Caco-2 (cell line): ENCODE results near the gene RALGAPA2. TPM values are rescaled to one million over a fixed set of nuclear protein-coding genes. Genes with fewer than 3 reads are reported as not detected.

Experiments used
- BruUV-seq: library from RNA; stranded (reverse); fragments of 400-500 nt; replicated peaks from 2 replicates; lab custom pipeline; 2021; lab: Mats Ljungman, UMichigan
- CTCF ChIA-PET: fragments of 300-600 bp; sonication (Branson Sonifier 250); formaldehyde crosslinking; loops from one replicate; lab custom pipeline; 2022; ENCODE audit warnings: antibody characterized with exemption; lab: Charles Lee
- POLR2A ChIA-PET: fragments of 300-600 bp; sonication (Branson Sonifier 250); formaldehyde crosslinking; loops from one replicate; lab custom pipeline; 2022; ENCODE audit warnings: antibody characterized with exemption; lab: Charles Lee
- DNase-seq, 2 experiments: peaks; one replicate each; pipeline versions ENCODE4 v3.0.0 to v3.0.0-alpha.2; 2020 to 2022
- H3K27me3 ChIP-seq: replicated peaks from 2 replicates; pipeline ENCODE4 v1.6.0; 2011; ENCODE audit warnings: low read length; ENCODE audit not compliant: control insufficient read depth, insufficient read depth
- H3K36me3 ChIP-seq: 2 replicates; pipeline ENCODE4 v1.5.1; 2011; ENCODE audit warnings: low read length; ENCODE audit not compliant: control insufficient read depth, insufficient read depth
- H3K4me1 ChIP-seq: fragments of 250-450 bp; sonication (Bioruptor Pico); 2 replicates; pipeline ENCODE4 v1.5.1; 2020; ENCODE audit warnings: mild to moderate bottlenecking
- H3K4me3 ChIP-seq: 2 replicates; pipeline ENCODE4 v1.5.1; 2011; ENCODE audit warnings: low read depth, mild to moderate bottlenecking, control low read depth, low read length
- H3K9me3 ChIP-seq: fragments of 250-450 bp; sonication (Bioruptor Pico); 2 replicates; pipeline ENCODE4 v1.5.1; 2020; ENCODE audit warnings: mild to moderate bottlenecking, moderate library complexity
- H3K27ac Mint-ChIP-seq: one replicate; pipeline ENCODE4 v1.8.0; 2022; ENCODE audit warnings: mixed read lengths; ENCODE audit not compliant: unreplicated experiment
- H3K27me3 Mint-ChIP-seq: one replicate; pipeline ENCODE4 v1.8.0; 2022; ENCODE audit warnings: mixed read lengths; ENCODE audit not compliant: insufficient read depth, unreplicated experiment
- H3K36me3 Mint-ChIP-seq: one replicate; pipeline ENCODE4 v1.8.0; 2022; ENCODE audit warnings: mild to moderate bottlenecking, mixed read lengths; ENCODE audit not compliant: insufficient read depth, unreplicated experiment
- H3K4me1 Mint-ChIP-seq: one replicate; pipeline ENCODE4 v1.8.0; 2022; ENCODE audit warnings: low read depth, mixed read lengths; ENCODE audit not compliant: unreplicated experiment
- H3K4me3 Mint-ChIP-seq: one replicate; pipeline ENCODE4 v1.8.0; 2022; ENCODE audit warnings: mild to moderate bottlenecking, moderate library complexity, mixed read lengths; ENCODE audit not compliant: unreplicated experiment
- H3K9me3 Mint-ChIP-seq: one replicate; pipeline ENCODE4 v1.8.0; 2022; ENCODE audit warnings: mixed read lengths; ENCODE audit not compliant: unreplicated experiment
- CTCF ChIP-seq, 2 experiments: fragments of 200-600 bp in 1 of 2; IDR thresholded peaks; 1 replicate in 1 of 2; 2 replicates in 1 of 2; pipeline versions ENCODE4 v1.5.1 to v1.8.0; 2011 to 2022; ENCODE audit warnings: antibody characterized with exemption in 1 of 2, control low read depth in 1 of 2, inconsistent platforms in 1 of 2, low read depth in 1 of 2, low read length in 1 of 2, mild to moderate bottlenecking in 1 of 2, moderate library complexity in 1 of 2; ENCODE audit not compliant: insufficient read depth in 1 of 2, severe bottlenecking in 1 of 2, unreplicated experiment in 1 of 2
- intact Hi-C: fragments of 100-400 bp; cut with micrococcal nuclease; formaldehyde crosslinking; loops from one replicate; pipeline ENCODE4 v1.10.0; 2022; ENCODE audit not compliant: unreplicated experiment
- total RNA-seq: library from RNA; stranded (reverse); gene quantifications from 2 replicates; pipeline ENCODE4 v1.2.3, GENCODE V29; 2022

RALGAPA2 gene
- total RNA-seq, 1 experiment from 2014 or later = 17.3 TPM

- Mint-ChIP-seq H3K4me1 (no peaks in the 10 kb centered on the region), H3K27me3 (no peaks in the 10 kb centered on the region), H3K9me3 (no peaks in the 10 kb centered on the region), H3K4me3 (no peak overlapping the region), H3K36me3 (no peaks in the 10 kb centered on the region), H3K27ac (no peak overlapping the region)
- H3K4me3 ChIP-seq = no peak overlapping the region
- intact Hi-C loops = no loop called here
- no peaks in the 10 kb centered on the region for H3K36me3 ChIP-seq
- no TSS peak for BruUV-seq
- ChIA-PET CTCF (no interaction called here), POLR2A (no interaction called here)
- no peaks in the 10 kb centered on the region for H3K27me3 ChIP-seq
- no peaks in the 10 kb centered on the region for H3K9me3 ChIP-seq
- DNase-seq = no peak
- TF ChIP-seq CTCF (IDR thresholded peaks at IDR 0.05; ENCODE audit: insufficient read depth in 1 of 2, low read depth in 1 of 2, low read length in 1 of 2, severe bottlenecking in 1 of 2, unreplicated experiment in 1 of 2) = no peak
- H3K4me1 ChIP-seq = no peaks in the 10 kb centered on the region
These were observed 250.9 kb downstream of the RALGAPA2 start for GRCh38 chr20:20461551-20461950.

GRCh38 chr20:20459726-20460125 is 252.7 kb downstream of the RALGAPA2 start:
- Mint-ChIP-seq H3K27ac (no peak overlapping the region), H3K4me1 (no peaks in the 10 kb centered on the region), H3K36me3 (no peaks in the 10 kb centered on the region), H3K27me3 (no peaks in the 10 kb centered on the region), H3K4me3 (no peak overlapping the region), H3K9me3 (no peaks in the 10 kb centered on the region)
- DNase-seq = no peak
- no peaks in the 10 kb centered on the region for H3K27me3 ChIP-seq
- H3K4me3 ChIP-seq = no peak overlapping the region
- H3K4me1 ChIP-seq = no peaks in the 10 kb centered on the region
- ChIA-PET POLR2A (no interaction called here), CTCF (no interaction called here)
- BruUV-seq = no TSS peak
- TF ChIP-seq CTCF (IDR thresholded peaks at IDR 0.05; ENCODE audit: insufficient read depth in 1 of 2, low read depth in 1 of 2, low read length in 1 of 2, severe bottlenecking in 1 of 2, unreplicated experiment in 1 of 2) = no peak
- intact Hi-C loops = no loop called here
- no peaks in the 10 kb centered on the region for H3K36me3 ChIP-seq
- H3K9me3 ChIP-seq = no peaks in the 10 kb centered on the region

GRCh38 chr20:20457392-20458126 is 254.9 kb downstream of the RALGAPA2 start:
- Histone ChIP-seq H3K9me3 (no peaks in the 10 kb centered on the region), H3K36me3 (no peaks in the 10 kb centered on the region), H3K27me3 (no peaks in the 10 kb centered on the region), H3K4me1 (no peaks in the 10 kb centered on the region), H3K4me3 (no peak overlapping the region)
- TF ChIP-seq CTCF (IDR thresholded peaks at IDR 0.05; ENCODE audit: insufficient read depth in 1 of 2, low read depth in 1 of 2, low read length in 1 of 2, severe bottlenecking in 1 of 2, unreplicated experiment in 1 of 2) = no peak
- BruUV-seq = no TSS peak
- DNase-seq = no peak
- H3K9me3 Mint-ChIP-seq = no peaks in the 10 kb centered on the region
- no peak overlapping the region for H3K27ac Mint-ChIP-seq
- no peaks in the 10 kb centered on the region for H3K36me3 Mint-ChIP-seq
- ChIA-PET POLR2A (no interaction called here), CTCF (no interaction called here)
- no peaks in the 10 kb centered on the region for H3K27me3 Mint-ChIP-seq
- intact Hi-C loops = no loop called here
- no peak overlapping the region for H3K4me3 Mint-ChIP-seq
- H3K4me1 Mint-ChIP-seq = no peaks in the 10 kb centered on the region
